ENCODE results near the gene POLR1E.

POLR1E gene

GRCh38 chr9:37444890-37445289 lies 40.9 kb upstream of the POLR1E start:
- no peaks in the 10 kb centered on the region for H3K79me1 ChIP-seq (ENCODE audit: low read length)
- H4K91ac ChIP-seq (ENCODE audit: low read depth, low read length): no peak overlapping the region
- no peak overlapping the region for H3K18ac ChIP-seq (ENCODE audit: low read length)
- no peak overlapping the region for H2BK5ac ChIP-seq (ENCODE audit: low read depth, low read length, poor library complexity)
- no peak overlapping the region for H3K4me2 ChIP-seq (ENCODE audit: low read length)
- H3K27ac ChIP-seq (ENCODE audit: low read depth, low read length): no peak overlapping the region
- H3K36me3 ChIP-seq (ENCODE audit: control insufficient read depth in 1 of 2, insufficient read depth in 2 of 2, low read length in 2 of 2): peaks cover 26 to 29% of the 10 kb centered on the region in 2 experiments
- no peak overlapping the region for H3K4me3 ChIP-seq (ENCODE audit: low read depth, low read length)
- no CpG with 5 or more reads among the region's 2 CpGs for WGBS (ENCODE audit: extremely low coverage, insufficient coverage, insufficient read length)
- H3K23ac ChIP-seq (ENCODE audit: low read length): no peak overlapping the region
- H2AK5ac ChIP-seq (ENCODE audit: low read length): no peak overlapping the region
- H2AFZ ChIP-seq (ENCODE audit: insufficient read depth, low read length, poor library complexity): peak overlapping the region; percentile 57
- H3K4ac ChIP-seq (ENCODE audit: low read depth, low read length): no peak overlapping the region
- no peak overlapping the region for H2BK12ac ChIP-seq (ENCODE audit: low read length)
- DNase-seq: no peak
- H3K4me1 ChIP-seq (ENCODE audit: control insufficient read depth in 1 of 2, insufficient read depth in 2 of 2, low read length in 2 of 2): no peaks in the 10 kb centered on the region
- H3K9me3 ChIP-seq (ENCODE audit: insufficient read depth, low read depth, low read length): no peaks in the 10 kb centered on the region
- H3K79me2 ChIP-seq (ENCODE audit: control insufficient read depth, insufficient read depth, low read length, poor library complexity): peaks cover 1% of the 10 kb centered on the region
- no peak overlapping the region for H3K9ac ChIP-seq (ENCODE audit: low read length)
- no peak overlapping the region for H3K14ac ChIP-seq (ENCODE audit: low read length)
- H3K27me3 ChIP-seq (ENCODE audit: insufficient read depth, low read length): no peaks in the 10 kb centered on the region
- H2BK120ac ChIP-seq (ENCODE audit: insufficient read depth, low read length, poor library complexity): no peak overlapping the region
- no peak overlapping the region for H4K12ac ChIP-seq (ENCODE audit: low read depth, low read length)
- H4K8ac ChIP-seq (ENCODE audit: low read depth, low read length): no peak overlapping the region

- no peak overlapping the region for H3K4me3 ChIP-seq (ENCODE audit: low read depth, low read length)
- H3K79me2 ChIP-seq (ENCODE audit: control insufficient read depth, insufficient read depth, low read length, poor library complexity): peaks cover 1% of the 10 kb centered on the region
- no peak overlapping the region for H2AK5ac ChIP-seq (ENCODE audit: low read length)
- no peak overlapping the region for H3K4me2 ChIP-seq (ENCODE audit: low read length)
- no peak overlapping the region for H2BK5ac ChIP-seq (ENCODE audit: low read depth, low read length, poor library complexity)
- no peak overlapping the region for H3K18ac ChIP-seq (ENCODE audit: low read length)
- no peak overlapping the region for H4K8ac ChIP-seq (ENCODE audit: low read depth, low read length)
- no peak overlapping the region for H3K27ac ChIP-seq (ENCODE audit: low read depth, low read length)
- H2BK120ac ChIP-seq (ENCODE audit: insufficient read depth, low read length, poor library complexity): no peak overlapping the region
- H4K91ac ChIP-seq (ENCODE audit: low read depth, low read length): no peak overlapping the region
- no peak for DNase-seq
- no peaks in the 10 kb centered on the region for H3K4me1 ChIP-seq (ENCODE audit: control insufficient read depth in 1 of 2, insufficient read depth in 2 of 2, low read length in 2 of 2)
- peak overlapping the region; percentile 47 for H3K4ac ChIP-seq (ENCODE audit: low read depth, low read length)
- no peak overlapping the region for H3K9ac ChIP-seq (ENCODE audit: low read length)
- no peak overlapping the region for H4K12ac ChIP-seq (ENCODE audit: low read depth, low read length)
- peaks cover 19 to 22% of the 10 kb centered on the region in 2 experiments for H3K36me3 ChIP-seq (ENCODE audit: control insufficient read depth in 1 of 2, insufficient read depth in 2 of 2, low read length in 2 of 2)
- H3K9me3 ChIP-seq (ENCODE audit: insufficient read depth, low read depth, low read length): no peaks in the 10 kb centered on the region
- no peak overlapping the region for H3K14ac ChIP-seq (ENCODE audit: low read length)
- no peaks in the 10 kb centered on the region for H3K79me1 ChIP-seq (ENCODE audit: low read length)
- H2BK12ac ChIP-seq (ENCODE audit: low read length): no peak overlapping the region
- H3K23ac ChIP-seq (ENCODE audit: low read length): no peak overlapping the region
- no peaks in the 10 kb centered on the region for H3K27me3 ChIP-seq (ENCODE audit: insufficient read depth, low read length)
- no CpG with 5 or more reads among the region's 6 CpGs for WGBS (ENCODE audit: extremely low coverage, insufficient coverage, insufficient read length)
- no peak overlapping the region for H2AFZ ChIP-seq (ENCODE audit: insufficient read depth, low read length, poor library complexity)
Observed at GRCh38 chr9:37445832-37446231, 39.9 kb upstream of the POLR1E start.

DNA sequence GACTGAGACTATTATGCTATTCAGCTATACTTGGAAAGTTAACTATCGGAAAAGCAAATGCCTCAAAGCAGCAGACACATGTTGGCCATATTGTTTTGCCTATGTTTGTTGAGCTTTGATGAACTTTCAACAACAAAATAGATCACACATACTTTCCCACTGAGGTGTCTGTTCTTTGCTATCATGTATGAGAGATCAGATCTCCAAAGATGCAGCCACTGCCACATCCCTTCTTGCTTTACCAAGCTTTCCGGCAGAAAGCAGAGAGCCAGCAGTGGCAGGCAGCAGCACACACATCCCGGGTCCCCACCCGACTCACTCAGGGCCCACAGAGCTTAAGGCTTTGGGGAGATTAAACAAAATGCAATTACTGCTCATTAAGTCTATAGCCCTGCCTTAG lies 39.3 kb upstream of the POLR1E start:
- no peaks in the 10 kb centered on the region for H3K9me3 ChIP-seq (ENCODE audit: insufficient read depth, low read depth, low read length)
- H3K27ac ChIP-seq (ENCODE audit: low read depth, low read length): no peak overlapping the region

DNA sequence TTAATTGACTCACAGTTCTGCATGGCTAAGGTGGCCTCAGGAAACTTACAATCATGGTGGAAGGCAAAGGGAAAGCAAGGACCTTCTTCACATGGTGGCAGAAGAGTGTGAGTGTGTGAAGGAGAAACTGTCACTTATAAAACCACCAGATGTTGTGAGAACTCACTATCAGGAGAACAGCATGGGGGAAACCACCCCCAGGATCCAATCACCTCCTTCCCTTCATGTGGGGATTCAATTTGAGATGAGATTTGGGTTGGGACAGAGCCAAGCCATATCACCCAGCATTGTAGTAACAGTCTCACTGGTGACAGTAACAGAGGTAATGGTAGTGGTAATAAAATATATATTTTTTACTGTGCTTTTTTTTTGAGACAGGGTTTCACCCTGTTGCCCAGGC lies 38.6 kb upstream of the POLR1E start:
- Histone ChIP-seq H3K36me3 (ENCODE audit: control insufficient read depth in 1 of 2, insufficient read depth in 2 of 2, low read length in 2 of 2) (peaks cover 7 to 10% of the 10 kb centered on the region in 2 experiments), H2AFZ (ENCODE audit: insufficient read depth, low read length, poor library complexity) (no peak overlapping the region), H4K12ac (ENCODE audit: low read depth, low read length) (no peak overlapping the region), H2BK120ac (ENCODE audit: insufficient read depth, low read length, poor library complexity) (no peak overlapping the region), H3K9me3 (ENCODE audit: insufficient read depth, low read depth, low read length) (no peaks in the 10 kb centered on the region), H2BK5ac (ENCODE audit: low read depth, low read length, poor library complexity) (no peak overlapping the region), H3K23ac (ENCODE audit: low read length) (no peak overlapping the region), H3K27me3 (ENCODE audit: insufficient read depth, low read length) (no peaks in the 10 kb centered on the region), H3K79me2 (ENCODE audit: control insufficient read depth, insufficient read depth, low read length, poor library complexity) (peaks cover 1% of the 10 kb centered on the region), H3K4me1 (ENCODE audit: control insufficient read depth in 1 of 2, insufficient read depth in 2 of 2, low read length in 2 of 2) (no peaks in the 10 kb centered on the region), H3K4ac (ENCODE audit: low read depth, low read length) (no peak overlapping the region), H3K18ac (ENCODE audit: low read length) (no peak overlapping the region), H2BK12ac (ENCODE audit: low read length) (no peak overlapping the region), H3K27ac (ENCODE audit: low read depth, low read length) (no peak overlapping the region), H3K9ac (ENCODE audit: low read length) (no peak overlapping the region), H2AK5ac (ENCODE audit: low read length) (no peak overlapping the region), H3K4me3 (ENCODE audit: low read depth, low read length) (no peak overlapping the region), H3K14ac (ENCODE audit: low read length) (no peak overlapping the region), H3K79me1 (ENCODE audit: low read length) (no peaks in the 10 kb centered on the region), H3K4me2 (ENCODE audit: low read length) (no peak overlapping the region), H4K8ac (ENCODE audit: low read depth, low read length) (no peak overlapping the region), H4K91ac (ENCODE audit: low read depth, low read length) (no peak overlapping the region)
- DNase-seq: no peak

More for the DNA sequence above, 39.3 kb upstream of the POLR1E start:
- H2BK12ac ChIP-seq (ENCODE audit: low read length): no peak overlapping the region
- DNase-seq: no peak
- no peak overlapping the region for H2AK5ac ChIP-seq (ENCODE audit: low read length)
- H2BK120ac ChIP-seq (ENCODE audit: insufficient read depth, low read length, poor library complexity): no peak overlapping the region
- no peak overlapping the region for H3K4me3 ChIP-seq (ENCODE audit: low read depth, low read length)
- H3K18ac ChIP-seq (ENCODE audit: low read length): no peak overlapping the region
- no peak overlapping the region for H2BK5ac ChIP-seq (ENCODE audit: low read depth, low read length, poor library complexity)
- no peak overlapping the region for H4K12ac ChIP-seq (ENCODE audit: low read depth, low read length)
- no peak overlapping the region for H3K14ac ChIP-seq (ENCODE audit: low read length)
- no peaks in the 10 kb centered on the region for H3K27me3 ChIP-seq (ENCODE audit: insufficient read depth, low read length)
- H3K4me2 ChIP-seq (ENCODE audit: low read length): no peak overlapping the region
- no peak overlapping the region for H3K23ac ChIP-seq (ENCODE audit: low read length)
- H3K79me1 ChIP-seq (ENCODE audit: low read length): no peaks in the 10 kb centered on the region
- no peak overlapping the region for H3K9ac ChIP-seq (ENCODE audit: low read length)
- H4K8ac ChIP-seq (ENCODE audit: low read depth, low read length): no peak overlapping the region
- WGBS (ENCODE audit: extremely low coverage, insufficient coverage, insufficient read length): no CpG with 5 or more reads among the region's 4 CpGs
- H2AFZ ChIP-seq (ENCODE audit: insufficient read depth, low read length, poor library complexity): no peak overlapping the region
- peaks cover 1% of the 10 kb centered on the region for H3K79me2 ChIP-seq (ENCODE audit: control insufficient read depth, insufficient read depth, low read length, poor library complexity)
- H3K4me1 ChIP-seq (ENCODE audit: control insufficient read depth in 1 of 2, insufficient read depth in 2 of 2, low read length in 2 of 2): no peaks in the 10 kb centered on the region
- H4K91ac ChIP-seq (ENCODE audit: low read depth, low read length): no peak overlapping the region
- no peak overlapping the region for H3K4ac ChIP-seq (ENCODE audit: low read depth, low read length)
- H3K36me3 ChIP-seq (ENCODE audit: control insufficient read depth in 1 of 2, insufficient read depth in 2 of 2, low read length in 2 of 2): peaks cover 14 to 17% of the 10 kb centered on the region in 2 experiments
